Suprapubic skin (tissue), 3 donors: Measurements from ENCODE around the gene COPG2.

ENCODE experiments used
- POLR2A ChIP-seq, 2 donors: fragments of 450-650 bp; IDR thresholded peaks; one replicate each; pipeline ENCODE4 v1.6.1; 2017; ENCODE audit warnings: antibody characterized with exemption in 2 of 2, mild to moderate bottlenecking in 2 of 2, moderate library complexity in 2 of 2
- TF ChIP-seq, protein P1 (sequence below), 2 donors: fragments of 200-600 bp in 1 of 2; fragments of 450-650 bp in 1 of 2; sonication (generic) in 1 of 2; IDR thresholded peaks; one replicate each; pipeline ENCODE4 v1.5.1; 2016 to 2019; ENCODE audit warnings: antibody characterized with exemption in 2 of 2, mild to moderate bottlenecking in 1 of 2, moderate library complexity in 1 of 2

DNA sequence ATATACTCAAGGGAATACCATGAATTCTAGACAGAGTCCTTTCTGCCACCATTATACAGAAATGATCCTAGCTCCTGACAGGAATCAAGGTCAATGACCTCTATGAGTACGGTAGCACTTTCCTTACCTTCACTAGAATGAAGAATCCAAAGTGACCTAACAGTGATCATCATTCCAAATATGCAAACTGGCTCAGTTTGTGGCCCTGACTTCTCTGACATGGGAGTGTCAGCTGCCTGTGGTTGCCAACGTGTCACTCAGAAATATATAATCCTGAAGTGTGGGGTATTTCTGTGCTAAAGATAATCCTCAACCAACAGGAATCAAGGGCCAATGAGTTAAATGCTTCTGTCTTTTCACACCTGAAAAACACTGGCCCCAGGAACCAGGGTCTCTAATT, 45.7 kb downstream of the COPG2 start:
- TF ChIP-seq, protein P1, sequence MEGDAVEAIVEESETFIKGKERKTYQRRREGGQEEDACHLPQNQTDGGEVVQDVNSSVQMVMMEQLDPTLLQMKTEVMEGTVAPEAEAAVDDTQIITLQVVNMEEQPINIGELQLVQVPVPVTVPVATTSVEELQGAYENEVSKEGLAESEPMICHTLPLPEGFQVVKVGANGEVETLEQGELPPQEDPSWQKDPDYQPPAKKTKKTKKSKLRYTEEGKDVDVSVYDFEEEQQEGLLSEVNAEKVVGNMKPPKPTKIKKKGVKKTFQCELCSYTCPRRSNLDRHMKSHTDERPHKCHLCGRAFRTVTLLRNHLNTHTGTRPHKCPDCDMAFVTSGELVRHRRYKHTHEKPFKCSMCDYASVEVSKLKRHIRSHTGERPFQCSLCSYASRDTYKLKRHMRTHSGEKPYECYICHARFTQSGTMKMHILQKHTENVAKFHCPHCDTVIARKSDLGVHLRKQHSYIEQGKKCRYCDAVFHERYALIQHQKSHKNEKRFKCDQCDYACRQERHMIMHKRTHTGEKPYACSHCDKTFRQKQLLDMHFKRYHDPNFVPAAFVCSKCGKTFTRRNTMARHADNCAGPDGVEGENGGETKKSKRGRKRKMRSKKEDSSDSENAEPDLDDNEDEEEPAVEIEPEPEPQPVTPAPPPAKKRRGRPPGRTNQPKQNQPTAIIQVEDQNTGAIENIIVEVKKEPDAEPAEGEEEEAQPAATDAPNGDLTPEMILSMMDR (IDR thresholded peaks at IDR 0.05), result no peak
- TF ChIP-seq POLR2A (IDR thresholded peaks at IDR 0.05), result no peak
